Measurements from ENCODE around the gene CCL15.

- TF ChIP-seq CTCF (IDR thresholded peaks at IDR 0.05; ENCODE audit: insufficient read depth, low read length) (no peak), POLR2AphosphoS5 (IDR thresholded peaks at IDR 0.05; ENCODE audit: low read depth) (no peak), GABPA (IDR thresholded peaks at IDR 0.05; ENCODE audit: low read depth) (no peak), REST (IDR thresholded peaks at IDR 0.05; ENCODE audit: insufficient replicate concordance, low read depth) (no peak), SPI1 (IDR thresholded peaks at IDR 0.05; ENCODE audit: borderline replicate concordance, low read depth) (no peak)
Observed at GRCh38 chr17:36017799-36018198, 16.4 kb upstream of the CCL15 start, which contains the start of gene CCL23.
